Activated T-helper 2 cell treated with anti-CD3 and anti-CD28 coated beads, Interferon-gamma antibody, Interleukin-2, Interleukin-4, amounts not matched to agents 10 μg/mL and 5 μg/mL and 100 μg/mL, durations not matched to agents 14 hours and 24 hours and 36 hours (primary cell): ENCODE measurements around the gene PROK2. TPM values are rescaled to one million over a fixed set of nuclear protein-coding genes. Genes with fewer than 3 reads are reported as not detected.

ENCODE experiments used
- DNase-seq: peaks from one replicate; pipeline ENCODE4 v3.0.0; 2021; ENCODE audit warnings: low spot score
- H3K27ac Mint-ChIP-seq: one replicate; pipeline ENCODE4 v1.8.0; 2021; ENCODE audit warnings: mixed read lengths
- H3K27me3 Mint-ChIP-seq: one replicate; pipeline ENCODE4 v1.8.0; 2021; ENCODE audit warnings: low read depth, mixed read lengths
- H3K36me3 Mint-ChIP-seq: one replicate; pipeline ENCODE4 v1.8.0; 2021; ENCODE audit warnings: low read depth, mixed read lengths
- H3K4me1 Mint-ChIP-seq: one replicate; pipeline ENCODE4 v1.8.0; 2021; ENCODE audit warnings: low read depth, mixed read lengths
- H3K4me3 Mint-ChIP-seq: one replicate; pipeline ENCODE4 v1.8.0; 2021; ENCODE audit warnings: low read depth, mild to moderate bottlenecking, moderate library complexity, mixed read lengths
- H3K9me3 Mint-ChIP-seq: one replicate; pipeline ENCODE4 v1.8.0; 2021; ENCODE audit warnings: mixed read lengths
- intact Hi-C: fragments of 100-400 bp; cut with micrococcal nuclease; formaldehyde crosslinking; loops from one replicate; pipeline ENCODE4 v1.15.1; 2023
- total RNA-seq: library from RNA; stranded (reverse); gene quantifications from 2 replicates; pipeline ENCODE4 v1.2.3, GENCODE V29; 2022

The PROK2 gene
- total RNA-seq, 1 donor from 2014 or later: 0.25 TPM

GRCh38 chr3:71805691-71806090 lies 20.7 kb upstream of the PROK2 start:
- Mint-ChIP-seq H3K27ac (no peak overlapping the region), H3K36me3 (no peaks in the 10 kb centered on the region), H3K4me3 (no peak overlapping the region), H3K9me3 (no peaks in the 10 kb centered on the region), H3K4me1 (no peaks in the 10 kb centered on the region), H3K27me3 (peaks cover 15% of the 10 kb centered on the region)
- intact Hi-C loops: no loop called here
- no peak for DNase-seq

DNA sequence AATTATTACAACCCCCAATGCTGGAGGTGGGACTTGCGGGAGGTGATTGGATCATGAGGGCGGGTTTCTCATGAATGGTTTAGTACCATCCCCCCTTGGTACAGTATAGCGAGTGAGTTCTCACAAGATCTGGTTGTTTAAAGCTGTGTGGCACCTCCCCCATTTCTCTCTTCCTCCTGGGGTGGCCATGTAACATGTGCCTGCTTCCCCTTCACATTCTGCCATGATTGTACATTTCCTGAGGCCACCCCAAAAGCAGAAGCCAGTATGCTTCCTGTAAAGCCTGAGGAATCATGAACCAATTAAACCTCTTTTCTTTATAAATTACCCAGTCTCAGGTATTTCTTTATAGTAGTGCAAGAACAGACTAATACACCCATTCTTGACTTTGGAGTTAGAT lies 20.3 kb upstream of the PROK2 start:
- DNase-seq: no peak
- Mint-ChIP-seq H3K36me3 (no peaks in the 10 kb centered on the region), H3K9me3 (no peaks in the 10 kb centered on the region), H3K27ac (no peak overlapping the region), H3K4me3 (no peak overlapping the region), H3K4me1 (no peaks in the 10 kb centered on the region), H3K27me3 (peaks cover 17% of the 10 kb centered on the region)
- intact Hi-C loops: no loop called here

GRCh38 chr3:71803248-71803647 lies 18.3 kb upstream of the PROK2 start:
- peaks cover 30% of the 10 kb centered on the region for H3K27me3 Mint-ChIP-seq
- no peak for DNase-seq
- no peak overlapping the region for H3K27ac Mint-ChIP-seq
- H3K4me3 Mint-ChIP-seq: no peak overlapping the region
- H3K9me3 Mint-ChIP-seq: no peaks in the 10 kb centered on the region
- H3K36me3 Mint-ChIP-seq: no peaks in the 10 kb centered on the region
- intact Hi-C loops: no loop called here
- no peaks in the 10 kb centered on the region for H3K4me1 Mint-ChIP-seq

DNA sequence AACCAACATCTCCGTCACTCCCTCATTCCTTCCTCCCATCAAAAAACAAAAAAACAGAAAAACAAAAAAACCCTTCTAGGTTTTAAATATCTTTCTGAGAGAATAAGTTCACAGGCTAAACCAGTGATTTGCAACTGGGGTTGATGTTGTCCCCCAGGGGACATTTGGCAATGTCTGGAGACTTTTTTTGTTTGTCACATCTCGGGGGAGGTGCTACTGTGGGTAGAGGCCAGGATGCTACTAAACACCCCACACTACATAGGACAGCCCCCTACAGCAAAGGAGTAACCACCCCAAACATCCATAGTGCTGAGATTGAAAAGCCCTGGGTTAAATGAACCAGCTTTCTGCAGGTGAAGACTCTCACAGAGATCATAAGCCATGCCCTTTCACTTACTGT lies 17.0 kb upstream of the PROK2 start:
- Mint-ChIP-seq H3K9me3 (no peaks in the 10 kb centered on the region), H3K4me3 (no peak overlapping the region), H3K27me3 (peaks cover 30% of the 10 kb centered on the region), H3K36me3 (no peaks in the 10 kb centered on the region), H3K4me1 (no peaks in the 10 kb centered on the region), H3K27ac (no peak overlapping the region)
- intact Hi-C loops: no loop called here
- no peak for DNase-seq

- H3K27me3 Mint-ChIP-seq: peaks cover 32% of the 10 kb centered on the region
- DNase-seq: no peak
- H3K36me3 Mint-ChIP-seq: no peaks in the 10 kb centered on the region
- no peak overlapping the region for H3K27ac Mint-ChIP-seq
- intact Hi-C loops: no loop called here
- H3K4me3 Mint-ChIP-seq: no peak overlapping the region
- H3K9me3 Mint-ChIP-seq: no peaks in the 10 kb centered on the region
- no peaks in the 10 kb centered on the region for H3K4me1 Mint-ChIP-seq
Measured at GRCh38 chr3:71800023-71800422, 15.1 kb upstream of the PROK2 start.

DNA sequence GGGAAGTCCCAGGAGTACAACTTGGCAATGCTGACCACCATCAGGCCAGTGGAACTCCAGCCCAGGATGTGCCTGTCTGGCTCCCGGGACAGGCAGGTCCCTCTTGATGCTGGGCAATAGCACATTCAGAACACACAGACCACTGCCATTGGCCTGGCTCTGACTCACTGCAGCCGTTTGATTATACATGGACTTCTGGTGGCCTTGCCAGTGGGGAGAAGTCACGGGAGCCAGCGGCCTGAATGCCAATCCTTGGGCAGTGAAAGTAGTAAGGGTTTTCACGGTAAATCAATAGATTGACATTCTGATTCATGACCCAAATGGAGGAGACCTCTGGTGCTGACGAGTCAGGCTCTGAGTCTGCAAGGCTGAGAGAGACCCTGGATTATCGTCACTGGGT lies 12.5 kb upstream of the PROK2 start:
- Mint-ChIP-seq H3K4me3 (no peak overlapping the region), H3K27me3 (peaks cover 36% of the 10 kb centered on the region), H3K36me3 (no peaks in the 10 kb centered on the region), H3K4me1 (no peaks in the 10 kb centered on the region), H3K27ac (no peak overlapping the region), H3K9me3 (no peaks in the 10 kb centered on the region)
- intact Hi-C loops: no loop called here
- no peak for DNase-seq

- DNase-seq: no peak
- intact Hi-C loops: no loop called here
- H3K27me3 Mint-ChIP-seq: peaks cover 32% of the 10 kb centered on the region
- H3K36me3 Mint-ChIP-seq: no peaks in the 10 kb centered on the region
- no peaks in the 10 kb centered on the region for H3K9me3 Mint-ChIP-seq
- no peak overlapping the region for H3K27ac Mint-ChIP-seq
- H3K4me1 Mint-ChIP-seq: no peaks in the 10 kb centered on the region
- no peak overlapping the region for H3K4me3 Mint-ChIP-seq
Measured at GRCh38 chr3:71796290-71796689, 11.3 kb upstream of the PROK2 start.

- intact Hi-C loops: no loop called here
- no peak for DNase-seq
- Mint-ChIP-seq H3K27ac (no peak overlapping the region), H3K4me1 (no peaks in the 10 kb centered on the region), H3K9me3 (no peaks in the 10 kb centered on the region), H3K4me3 (no peak overlapping the region), H3K36me3 (no peaks in the 10 kb centered on the region), H3K27me3 (peaks cover 39% of the 10 kb centered on the region)
Measured at GRCh38 chr3:71791634-71792033, 6.7 kb upstream of the PROK2 start.

- Mint-ChIP-seq H3K9me3 (no peaks in the 10 kb centered on the region), H3K4me1 (peaks cover 7% of the 10 kb centered on the region), H3K36me3 (no peaks in the 10 kb centered on the region), H3K27me3 (peaks cover 49% of the 10 kb centered on the region), H3K27ac (no peak overlapping the region), H3K4me3 (no peak overlapping the region)
- intact Hi-C loops: no loop called here
- no peak for DNase-seq
Measured at GRCh38 chr3:71789922-71790321, 5.0 kb upstream of the PROK2 start.

GRCh38 chr3:71787851-71788405 lies 3.0 kb upstream of the PROK2 start:
- Mint-ChIP-seq H3K27ac (no peak overlapping the region), H3K27me3 (peaks cover 56% of the 10 kb centered on the region), H3K4me3 (no peak overlapping the region), H3K36me3 (no peaks in the 10 kb centered on the region), H3K9me3 (no peaks in the 10 kb centered on the region), H3K4me1 (peaks cover 16% of the 10 kb centered on the region)
- no peak for DNase-seq
- intact Hi-C loops: no loop called here

DNA sequence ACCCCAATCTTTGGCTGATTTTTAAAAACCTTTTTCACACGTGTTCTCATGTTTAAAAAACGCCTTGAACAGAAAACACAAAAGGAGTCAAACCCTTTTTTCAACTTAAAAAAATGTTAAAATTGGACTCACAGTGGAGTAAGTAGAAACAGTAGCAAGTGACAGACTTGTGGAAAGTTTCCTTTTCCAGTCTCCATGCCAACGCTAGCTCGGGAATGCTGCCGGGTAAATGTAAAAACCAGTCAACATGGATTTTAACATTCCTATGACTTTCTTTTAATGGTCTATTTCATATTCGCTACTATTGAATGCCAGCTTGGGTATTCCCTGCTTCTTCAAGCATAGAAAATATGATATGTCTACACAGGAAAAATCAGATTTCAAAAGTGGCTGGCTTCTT lies 1.6 kb upstream of the PROK2 start:
- Mint-ChIP-seq H3K4me1 (peaks cover 16% of the 10 kb centered on the region), H3K27ac (no peak overlapping the region), H3K27me3 (peaks cover 64% of the 10 kb centered on the region), H3K4me3 (no peak overlapping the region), H3K9me3 (no peaks in the 10 kb centered on the region), H3K36me3 (no peaks in the 10 kb centered on the region)
- DNase-seq: no peak
- intact Hi-C loops: no loop called here

DNA sequence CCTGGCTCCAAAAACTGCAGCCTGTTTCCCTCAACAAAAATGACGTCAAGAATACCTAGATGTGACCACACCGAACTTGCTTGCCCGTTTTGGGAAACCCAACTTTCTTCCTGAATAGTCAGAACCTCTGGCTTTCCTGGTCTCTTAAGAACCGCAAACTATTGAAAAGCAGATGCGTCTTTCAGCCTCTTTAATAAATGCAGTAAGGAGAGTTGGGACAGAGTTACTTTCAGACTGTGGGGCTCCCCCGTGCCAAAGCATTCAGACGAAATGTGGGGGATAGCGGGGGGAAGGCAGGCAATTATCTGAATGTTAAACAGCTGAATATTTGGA lies 1.2 kb upstream of the PROK2 start:
- Mint-ChIP-seq H3K27me3 (peaks cover 64% of the 10 kb centered on the region), H3K4me3 (peak overlapping the region; percentile 73), H3K9me3 (no peaks in the 10 kb centered on the region), H3K4me1 (peaks cover 16% of the 10 kb centered on the region), H3K36me3 (no peaks in the 10 kb centered on the region), H3K27ac (no peak overlapping the region)
- intact Hi-C loops: no loop called here
- no peak for DNase-seq

- DNase-seq: no peak
- no peak overlapping the region for H3K27ac Mint-ChIP-seq
- no peaks in the 10 kb centered on the region for H3K36me3 Mint-ChIP-seq
- peak overlapping the region; percentile 73 for H3K4me3 Mint-ChIP-seq
- H3K4me1 Mint-ChIP-seq: peaks cover 17% of the 10 kb centered on the region
- peaks cover 65% of the 10 kb centered on the region for H3K27me3 Mint-ChIP-seq
- H3K9me3 Mint-ChIP-seq: no peaks in the 10 kb centered on the region
- intact Hi-C loops: no loop called here
Measured at GRCh38 chr3:71785532-71786216, 726 bp upstream of the PROK2 start.
